DMS 273 (cell line): ENCODE data around the gene ZFHX2.

ENCODE experiments used
- DNase-seq: peaks from one replicate; lab custom pipeline; 2025; ENCODE audit not compliant: unreplicated experiment; lab: John Stamatoyannopoulos, UW

Gene ZFHX2

GRCh38 chr14:23573384-23574015, 21.9 kb upstream of the ZFHX2 start:
- peak; percentile 63 for DNase-seq

GRCh38 chr14:23572836-23573235, 21.3 kb upstream of the ZFHX2 start:
- DNase-seq, result no peak

- no peak for DNase-seq
Measured at GRCh38 chr14:23572524-23572828, 20.9 kb upstream of the ZFHX2 start.

- no peak for DNase-seq
Measured at GRCh38 chr14:23571701-23572523, 20.3 kb upstream of the ZFHX2 start.

- no peak for DNase-seq
Measured at GRCh38 chr14:23570806-23571483, 19.4 kb upstream of the ZFHX2 start.

GRCh38 chr14:23569443-23570151, 18.0 kb upstream of the ZFHX2 start:
- peak; percentile 87 for DNase-seq

GRCh38 chr14:23568600-23569331, 17.2 kb upstream of the ZFHX2 start:
- peak; percentile 76 for DNase-seq

- no peak for DNase-seq
Measured at GRCh38 chr14:23568021-23568599, 16.5 kb upstream of the ZFHX2 start.

GRCh38 chr14:23567186-23568020, 15.8 kb upstream of the ZFHX2 start, which contains the start of gene AP1G2:
Gene AP1G2 (minus strand): TSS chr14:23567791. CDS start chr14:23567314, 477 bp downstream.
- peak; percentile 87 for DNase-seq

- DNase-seq, result no peak
Measured at GRCh38 chr14:23566778-23567185, 15.2 kb upstream of the ZFHX2 start.

- DNase-seq, result no peak
Measured at GRCh38 chr14:23566112-23566777, 14.7 kb upstream of the ZFHX2 start.

GRCh38 chr14:23565626-23566025, 14.1 kb upstream of the ZFHX2 start:
- no peak for DNase-seq

GRCh38 chr14:23564876-23565275, 13.3 kb upstream of the ZFHX2 start:
- DNase-seq, result no peak

- DNase-seq, result no peak
Measured at GRCh38 chr14:23564181-23564812, 12.7 kb upstream of the ZFHX2 start.

- no peak for DNase-seq
Measured at GRCh38 chr14:23563473-23564180, 12.1 kb upstream of the ZFHX2 start.

GRCh38 chr14:23562822-23563472, 11.4 kb upstream of the ZFHX2 start:
- DNase-seq, result peak; percentile 83
